OCI-LY3 (cell line): Measurements from ENCODE around the gene SPG7.

Experiments
- CTCF ChIP-seq: fragments of 200-600, 300-600 bp; sonication (generic); IDR thresholded peaks from 2 replicates; pipeline ENCODE4 v1.5.1; 2014; ENCODE audit warnings: antibody characterized with exemption, low read length, low read depth
- EZH2phosphoT487 ChIP-seq: fragments of 200-600 bp; shearing (Covaris generic); IDR thresholded peaks from 2 replicates; pipeline ENCODE4 v1.6.1; 2018; ENCODE audit warnings: antibody characterized with exemption, mixed run types, low read depth

GRCh38 chr16:89473136-89473712 lies 35.0 kb upstream of the SPG7 start:
- TF ChIP-seq CTCF (no peak), EZH2phosphoT487 (no peak)
